Measurements from ENCODE around the gene PPP1R7. TPM values are rescaled to one million over a fixed set of nuclear protein-coding genes. Genes with fewer than 3 reads are reported as not detected.

The PPP1R7 gene
- total and polyA plus RNA-seq, 4 donors, result 40.6 to 101 (median 83.4) TPM

DNA sequence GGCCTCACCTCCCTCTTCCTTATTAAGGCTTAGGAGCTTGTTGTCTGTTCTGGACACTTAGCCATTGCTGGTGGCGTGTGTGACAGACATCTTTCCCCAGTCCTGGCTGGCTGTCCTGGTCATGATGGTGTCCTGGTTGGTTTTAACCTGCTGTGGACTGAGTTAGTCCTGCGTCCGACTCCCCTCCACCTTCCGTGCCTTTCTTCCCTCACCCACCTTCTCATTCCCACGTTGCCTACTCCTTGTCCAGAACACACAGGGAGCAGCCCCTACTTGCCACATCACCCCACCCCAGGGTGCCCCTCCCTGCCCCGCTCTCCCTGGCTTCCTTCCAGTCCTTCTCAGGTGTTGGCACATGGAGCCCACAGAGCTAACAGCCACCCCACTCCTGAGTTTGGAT is 47.7 kb downstream of the PPP1R7 start:
- H3K9me3 ChIP-seq (ENCODE audit: control insufficient read depth, insufficient read depth, low read length), result no peaks in the 10 kb centered on the region
- no peak for DNase-seq (ENCODE audit: low read depth in 4 of 6, low spot score in 6 of 6)
- no peaks in the 10 kb centered on the region for H3K27me3 ChIP-seq (ENCODE audit: control insufficient read depth, insufficient read depth, low read length)
- no peak overlapping the region for H3K27ac ChIP-seq (ENCODE audit: low read depth, low read length)
- H3K4me3 ChIP-seq (ENCODE audit: low read depth, low read length), result no peak overlapping the region
- H3K4me1 ChIP-seq (ENCODE audit: control insufficient read depth, insufficient read depth, low read length), result peaks cover 3% of the 10 kb centered on the region
- WGBS (ENCODE audit: insufficient coverage), result 91% methylated on average over 5 of the region's 6 CpGs
- H3K36me3 ChIP-seq (ENCODE audit: control insufficient read depth, insufficient read depth, low read length), result no peaks in the 10 kb centered on the region

DNA sequence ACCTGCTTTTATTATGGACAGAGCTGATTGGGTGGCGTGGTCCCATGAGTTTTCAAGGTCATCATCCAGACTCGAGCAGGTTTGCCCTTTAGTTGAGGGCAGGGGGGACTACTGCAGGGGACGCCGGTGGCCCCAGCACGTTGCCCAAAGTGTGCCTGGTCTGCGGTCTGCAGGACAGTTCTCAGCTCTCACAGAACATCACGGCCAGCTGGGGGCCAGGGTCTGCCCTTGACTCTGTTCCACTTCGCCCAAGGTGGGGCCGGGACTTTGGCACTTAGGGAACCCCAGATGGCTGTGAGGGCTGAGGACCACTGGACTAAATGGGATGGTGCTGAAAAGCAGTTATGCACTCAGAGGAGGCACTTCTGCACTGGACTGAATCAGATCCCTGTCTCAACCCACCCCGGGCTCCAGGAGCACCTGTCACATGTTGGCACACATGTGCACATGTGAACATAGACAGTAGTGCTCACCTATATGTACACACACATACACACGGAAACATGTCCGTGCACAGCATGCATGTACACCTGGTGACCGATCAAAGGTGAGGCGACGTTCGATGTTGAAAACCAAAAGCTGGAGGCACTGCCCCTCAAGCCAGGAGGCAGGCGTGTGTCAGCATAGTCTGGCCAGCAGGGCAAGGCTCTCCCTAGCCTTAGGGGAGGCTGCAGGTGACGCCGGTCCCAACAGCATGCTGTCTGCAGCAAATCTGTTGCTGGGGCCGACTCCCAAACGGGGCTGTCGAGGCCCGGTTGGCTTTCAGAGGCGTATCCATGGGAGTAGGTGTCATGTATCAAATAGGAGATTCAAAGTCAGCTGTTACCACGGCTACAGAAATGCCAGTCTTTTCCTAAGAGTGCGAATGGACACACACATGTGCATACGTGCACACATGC is 48.4 kb downstream of the PPP1R7 start:
- Histone ChIP-seq H3K27me3 (ENCODE audit: control insufficient read depth, insufficient read depth, low read length) (no peaks in the 10 kb centered on the region), H3K4me3 (ENCODE audit: low read depth, low read length) (no peak overlapping the region), H3K4me1 (ENCODE audit: control insufficient read depth, insufficient read depth, low read length) (peaks cover 3% of the 10 kb centered on the region), H3K9me3 (ENCODE audit: control insufficient read depth, insufficient read depth, low read length) (no peaks in the 10 kb centered on the region), H3K36me3 (ENCODE audit: control insufficient read depth, insufficient read depth, low read length) (no peaks in the 10 kb centered on the region), H3K27ac (ENCODE audit: low read depth, low read length) (no peak overlapping the region)
- DNase-seq (ENCODE audit: low read depth in 4 of 6, low spot score in 6 of 6), result no peak
- 78% methylated on average over 25 of the region's 27 CpGs for WGBS (ENCODE audit: insufficient coverage)

- no peaks in the 10 kb centered on the region for H3K27me3 ChIP-seq (ENCODE audit: control insufficient read depth, insufficient read depth, low read length)
- H3K27ac ChIP-seq (ENCODE audit: low read depth, low read length), result no peak overlapping the region
- 84% methylated on average over 15 of the region's 16 CpGs for WGBS (ENCODE audit: insufficient coverage)
- DNase-seq (ENCODE audit: low read depth in 4 of 6, low spot score in 6 of 6), result no peak
- no peaks in the 10 kb centered on the region for H3K36me3 ChIP-seq (ENCODE audit: control insufficient read depth, insufficient read depth, low read length)
- no peak overlapping the region for H3K4me3 ChIP-seq (ENCODE audit: low read depth, low read length)
- H3K4me1 ChIP-seq (ENCODE audit: control insufficient read depth, insufficient read depth, low read length), result peaks cover 3% of the 10 kb centered on the region
- H3K9me3 ChIP-seq (ENCODE audit: control insufficient read depth, insufficient read depth, low read length), result no peaks in the 10 kb centered on the region
These were observed 49.0 kb downstream of the PPP1R7 start for GRCh38 chr2:241199286-241199685.

- Histone ChIP-seq H3K4me3 (ENCODE audit: low read depth, low read length) (no peak overlapping the region), H3K36me3 (ENCODE audit: control insufficient read depth, insufficient read depth, low read length) (no peaks in the 10 kb centered on the region), H3K27me3 (ENCODE audit: control insufficient read depth, insufficient read depth, low read length) (no peaks in the 10 kb centered on the region), H3K27ac (ENCODE audit: low read depth, low read length) (no peak overlapping the region), H3K4me1 (ENCODE audit: control insufficient read depth, insufficient read depth, low read length) (peaks cover 3% of the 10 kb centered on the region), H3K9me3 (ENCODE audit: control insufficient read depth, insufficient read depth, low read length) (no peaks in the 10 kb centered on the region)
- 85% methylated on average over 37 of the region's 42 CpGs for WGBS (ENCODE audit: insufficient coverage)
- DNase-seq (ENCODE audit: low read depth in 4 of 6, low spot score in 6 of 6), result no peak
These were observed 49.9 kb downstream of the PPP1R7 start for GRCh38 chr2:241199897-241200821.

GRCh38 chr2:241200822-241201395 is 50.6 kb downstream of the PPP1R7 start:
- no peak overlapping the region for H3K27ac ChIP-seq (ENCODE audit: low read depth, low read length)
- no peaks in the 10 kb centered on the region for H3K36me3 ChIP-seq (ENCODE audit: control insufficient read depth, insufficient read depth, low read length)
- H3K9me3 ChIP-seq (ENCODE audit: control insufficient read depth, insufficient read depth, low read length), result no peaks in the 10 kb centered on the region
- 91% methylated on average over 18 of the region's 21 CpGs for WGBS (ENCODE audit: insufficient coverage)
- DNase-seq (ENCODE audit: low read depth in 4 of 6, low spot score in 6 of 6), result no peak
- peaks cover 3% of the 10 kb centered on the region for H3K4me1 ChIP-seq (ENCODE audit: control insufficient read depth, insufficient read depth, low read length)
- H3K4me3 ChIP-seq (ENCODE audit: low read depth, low read length), result no peak overlapping the region
- no peaks in the 10 kb centered on the region for H3K27me3 ChIP-seq (ENCODE audit: control insufficient read depth, insufficient read depth, low read length)

DNA sequence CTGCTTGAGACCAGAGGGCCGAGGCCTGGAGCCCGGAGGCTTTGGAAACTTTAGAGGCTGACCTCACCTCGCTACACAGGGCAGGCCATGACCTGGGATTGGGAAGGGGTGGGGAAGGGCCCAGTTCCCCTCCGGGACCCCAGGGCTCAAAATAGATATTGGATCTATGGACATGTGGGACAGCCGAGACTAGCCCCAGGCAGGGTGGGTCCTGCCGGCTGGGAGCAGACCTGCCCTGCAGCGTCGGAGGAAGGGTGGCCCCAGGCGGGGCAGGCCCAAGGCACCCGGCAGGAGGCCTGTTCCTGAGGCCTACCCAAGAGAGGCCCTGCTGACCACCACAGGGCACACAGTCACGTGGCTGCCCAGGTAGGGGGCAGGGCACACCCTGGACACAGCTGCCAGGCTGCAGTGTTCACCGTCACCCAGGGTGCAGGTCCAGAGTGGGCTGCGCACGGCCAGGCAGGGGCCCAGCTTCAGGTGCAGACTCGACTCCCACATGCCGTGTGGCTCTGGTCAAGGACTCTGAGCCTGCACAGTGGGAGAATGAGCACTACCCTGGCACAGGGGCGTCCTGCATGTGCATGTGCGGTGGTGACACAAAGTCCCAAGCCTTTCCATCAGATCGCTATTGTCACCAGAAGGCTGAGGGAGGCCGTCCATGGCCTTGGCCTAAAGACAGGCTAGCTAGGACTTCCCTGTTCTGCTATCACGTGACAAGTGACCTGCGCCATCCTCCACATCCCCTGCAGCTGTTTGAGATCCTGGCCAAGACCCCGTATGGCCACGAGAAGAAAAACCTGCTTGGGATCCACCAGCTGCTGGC is 51.4 kb downstream of the PPP1R7 start:
- WGBS (ENCODE audit: insufficient coverage), result 83% methylated on average over 24 of the region's 24 CpGs
- Histone ChIP-seq H3K27ac (ENCODE audit: low read depth, low read length) (no peak overlapping the region), H3K4me3 (ENCODE audit: low read depth, low read length) (no peak overlapping the region), H3K4me1 (ENCODE audit: control insufficient read depth, insufficient read depth, low read length) (peaks cover under 1% of the 10 kb centered on the region), H3K27me3 (ENCODE audit: control insufficient read depth, insufficient read depth, low read length) (no peaks in the 10 kb centered on the region), H3K9me3 (ENCODE audit: control insufficient read depth, insufficient read depth, low read length) (no peaks in the 10 kb centered on the region), H3K36me3 (ENCODE audit: control insufficient read depth, insufficient read depth, low read length) (no peaks in the 10 kb centered on the region)
- DNase-seq (ENCODE audit: low read depth in 4 of 6, low spot score in 6 of 6), result no peak

DNA sequence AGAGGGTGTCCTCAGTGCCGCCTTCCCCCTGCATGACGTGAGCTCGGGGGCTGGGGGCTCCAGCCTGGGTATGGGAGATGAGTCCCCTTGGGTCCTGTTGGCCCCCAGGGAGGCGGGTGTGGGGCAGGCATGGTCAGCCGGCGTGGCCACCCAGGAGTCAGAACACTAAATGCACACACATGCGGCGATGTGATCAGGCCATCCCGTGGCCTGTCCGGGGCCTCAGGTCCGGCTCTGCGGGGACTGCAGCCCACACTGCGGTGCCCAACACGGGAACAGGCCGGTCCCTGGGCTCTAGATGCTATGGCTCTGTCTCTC is 52.0 kb downstream of the PPP1R7 start:
- H3K4me1 ChIP-seq (ENCODE audit: control insufficient read depth, insufficient read depth, low read length), result peaks cover under 1% of the 10 kb centered on the region
- no peaks in the 10 kb centered on the region for H3K27me3 ChIP-seq (ENCODE audit: control insufficient read depth, insufficient read depth, low read length)
- 88% methylated on average over 15 of the region's 15 CpGs for WGBS (ENCODE audit: insufficient coverage)
- H3K27ac ChIP-seq (ENCODE audit: low read depth, low read length), result no peak overlapping the region
- H3K36me3 ChIP-seq (ENCODE audit: control insufficient read depth, insufficient read depth, low read length), result no peaks in the 10 kb centered on the region
- DNase-seq (ENCODE audit: low read depth in 4 of 6, low spot score in 6 of 6), result no peak
- no peak overlapping the region for H3K4me3 ChIP-seq (ENCODE audit: low read depth, low read length)
- no peaks in the 10 kb centered on the region for H3K9me3 ChIP-seq (ENCODE audit: control insufficient read depth, insufficient read depth, low read length)

- no peaks in the 10 kb centered on the region for H3K27me3 ChIP-seq (ENCODE audit: control insufficient read depth, insufficient read depth, low read length)
- peaks cover 5% of the 10 kb centered on the region for H3K4me1 ChIP-seq (ENCODE audit: control insufficient read depth, insufficient read depth, low read length)
- H3K4me3 ChIP-seq (ENCODE audit: low read depth, low read length), result no peak overlapping the region
- 91% methylated on average over 9 of the region's 9 CpGs for WGBS (ENCODE audit: insufficient coverage)
- no peaks in the 10 kb centered on the region for H3K9me3 ChIP-seq (ENCODE audit: control insufficient read depth, insufficient read depth, low read length)
- H3K27ac ChIP-seq (ENCODE audit: low read depth, low read length), result no peak overlapping the region
- H3K36me3 ChIP-seq (ENCODE audit: control insufficient read depth, insufficient read depth, low read length), result no peaks in the 10 kb centered on the region
- no peak for DNase-seq (ENCODE audit: low read depth in 4 of 6, low spot score in 6 of 6)
These were observed 52.4 kb downstream of the PPP1R7 start for GRCh38 chr2:241202681-241203080.

Measured in spinal cord (tissue), 10 donors.